Progenitor cell of endocrine pancreas (in vitro differentiated cells): ENCODE data around the gene TBC1D10B. TPM values are rescaled to one million over a fixed set of nuclear protein-coding genes. Genes with fewer than 3 reads are reported as not detected.

ENCODE experiments used
- DNase-seq: peaks from one replicate; pipeline ENCODE4 v3.0.0; 2021; ENCODE audit warnings: low spot score; ENCODE audit not compliant: unreplicated experiment
- H3K27ac Mint-ChIP-seq: 2 replicates; pipeline ENCODE4 v1.8.0; 2021; ENCODE audit warnings: mild to moderate bottlenecking, moderate library complexity, mixed read lengths
- H3K27me3 Mint-ChIP-seq: 2 replicates; pipeline ENCODE4 v1.8.0; 2021; ENCODE audit warnings: mixed read lengths
- H3K36me3 Mint-ChIP-seq: 2 replicates; pipeline ENCODE4 v1.8.0; 2022; ENCODE audit warnings: mixed read lengths; ENCODE audit not compliant: insufficient read depth
- H3K4me1 Mint-ChIP-seq: 2 replicates; pipeline ENCODE4 v1.8.0; 2021; ENCODE audit warnings: low read depth, mixed read lengths
- H3K4me3 Mint-ChIP-seq: 2 replicates; pipeline ENCODE4 v1.8.0; 2021; ENCODE audit warnings: low read depth, mild to moderate bottlenecking, moderate library complexity, mixed read lengths
- H3K9me3 Mint-ChIP-seq: 2 replicates; pipeline ENCODE4 v1.8.0; 2021; ENCODE audit warnings: low read depth, mixed read lengths
- total RNA-seq: library from RNA; stranded (reverse); gene quantifications from 2 replicates; pipeline ENCODE4 v1.2.1, GENCODE V29; 2021
- TF ChIP-seq, protein P1 (sequence below): fragments of 200-600 bp; sonication (generic); IDR thresholded peaks from one replicate; pipeline ENCODE4 v1.5.0; 2021; ENCODE audit warnings: antibody characterized with exemption, mild to moderate bottlenecking; ENCODE audit not compliant: unreplicated experiment

Gene TBC1D10B
- total RNA-seq, 1 donor from 2014 or later, result 51.8 TPM

DNA sequence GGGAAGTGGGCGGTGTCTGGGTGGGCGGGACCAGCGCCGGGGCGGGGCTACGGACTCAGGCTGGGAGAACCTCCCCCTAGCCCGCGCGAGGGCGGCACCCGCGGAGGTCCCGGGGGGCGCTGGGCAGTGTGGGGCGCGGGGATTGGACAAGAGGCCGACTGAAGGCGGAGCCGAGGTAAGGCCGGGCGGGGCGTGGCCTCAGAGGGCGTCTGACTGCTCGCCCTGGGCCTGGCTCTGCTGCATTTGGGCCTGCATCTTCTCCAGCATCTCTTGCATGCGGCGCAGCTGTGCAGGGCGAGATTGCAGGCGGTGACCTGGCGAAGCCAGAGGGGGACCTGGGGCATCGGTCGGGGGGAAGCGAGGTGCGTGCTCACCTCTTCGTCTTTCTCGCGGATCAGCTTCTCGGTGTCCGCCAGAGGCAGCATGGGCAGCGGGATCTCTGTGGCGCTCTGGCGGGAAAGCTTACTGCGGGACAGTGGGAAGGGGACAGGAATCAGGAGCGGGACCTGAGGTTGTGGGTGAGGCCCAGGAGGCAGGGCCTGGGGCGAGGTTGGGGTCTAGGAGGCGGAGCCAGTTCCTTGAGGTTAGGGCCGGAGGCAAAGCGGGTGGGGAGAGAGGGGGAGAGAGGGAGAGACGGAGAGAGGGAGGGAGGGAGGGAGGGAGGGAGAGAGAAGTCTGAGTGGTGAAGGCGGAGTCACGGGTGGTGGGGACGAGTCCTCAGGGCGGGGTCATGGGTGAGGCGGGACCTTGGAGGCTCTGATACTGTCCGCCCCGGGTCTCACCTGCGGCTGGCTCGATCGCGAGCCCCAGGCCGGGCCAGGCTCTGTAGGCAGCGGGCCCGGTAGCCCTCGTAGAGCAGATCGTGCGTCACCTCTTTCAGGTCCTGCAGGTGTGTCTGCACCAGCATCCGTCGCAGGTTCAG, 8.2 kb upstream of the TBC1D10B start:
- Mint-ChIP-seq H3K27ac (peak overlapping the region; percentile 99), H3K36me3 (peaks cover 2% of the 10 kb centered on the region), H3K27me3 (no peaks in the 10 kb centered on the region), H3K9me3 (no peaks in the 10 kb centered on the region), H3K4me1 (peaks cover 11% of the 10 kb centered on the region), H3K4me3 (peak overlapping the region; percentile 93)
- TF ChIP-seq, protein P1, sequence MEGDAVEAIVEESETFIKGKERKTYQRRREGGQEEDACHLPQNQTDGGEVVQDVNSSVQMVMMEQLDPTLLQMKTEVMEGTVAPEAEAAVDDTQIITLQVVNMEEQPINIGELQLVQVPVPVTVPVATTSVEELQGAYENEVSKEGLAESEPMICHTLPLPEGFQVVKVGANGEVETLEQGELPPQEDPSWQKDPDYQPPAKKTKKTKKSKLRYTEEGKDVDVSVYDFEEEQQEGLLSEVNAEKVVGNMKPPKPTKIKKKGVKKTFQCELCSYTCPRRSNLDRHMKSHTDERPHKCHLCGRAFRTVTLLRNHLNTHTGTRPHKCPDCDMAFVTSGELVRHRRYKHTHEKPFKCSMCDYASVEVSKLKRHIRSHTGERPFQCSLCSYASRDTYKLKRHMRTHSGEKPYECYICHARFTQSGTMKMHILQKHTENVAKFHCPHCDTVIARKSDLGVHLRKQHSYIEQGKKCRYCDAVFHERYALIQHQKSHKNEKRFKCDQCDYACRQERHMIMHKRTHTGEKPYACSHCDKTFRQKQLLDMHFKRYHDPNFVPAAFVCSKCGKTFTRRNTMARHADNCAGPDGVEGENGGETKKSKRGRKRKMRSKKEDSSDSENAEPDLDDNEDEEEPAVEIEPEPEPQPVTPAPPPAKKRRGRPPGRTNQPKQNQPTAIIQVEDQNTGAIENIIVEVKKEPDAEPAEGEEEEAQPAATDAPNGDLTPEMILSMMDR, result peak; percentile 34
- DNase-seq, result peak; percentile 99

- peaks cover 2% of the 10 kb centered on the region for H3K36me3 Mint-ChIP-seq
- peak overlapping the region; percentile 99 for H3K27ac Mint-ChIP-seq
- peak overlapping the region; percentile 93 for H3K4me3 Mint-ChIP-seq
- DNase-seq, result no peak
- TF ChIP-seq, protein P1, result no peak
- peaks cover 11% of the 10 kb centered on the region for H3K4me1 Mint-ChIP-seq
- no peaks in the 10 kb centered on the region for H3K9me3 Mint-ChIP-seq
- H3K27me3 Mint-ChIP-seq, result no peaks in the 10 kb centered on the region
These were observed 7.5 kb upstream of the TBC1D10B start for GRCh38 chr16:30377812-30378235.

DNA sequence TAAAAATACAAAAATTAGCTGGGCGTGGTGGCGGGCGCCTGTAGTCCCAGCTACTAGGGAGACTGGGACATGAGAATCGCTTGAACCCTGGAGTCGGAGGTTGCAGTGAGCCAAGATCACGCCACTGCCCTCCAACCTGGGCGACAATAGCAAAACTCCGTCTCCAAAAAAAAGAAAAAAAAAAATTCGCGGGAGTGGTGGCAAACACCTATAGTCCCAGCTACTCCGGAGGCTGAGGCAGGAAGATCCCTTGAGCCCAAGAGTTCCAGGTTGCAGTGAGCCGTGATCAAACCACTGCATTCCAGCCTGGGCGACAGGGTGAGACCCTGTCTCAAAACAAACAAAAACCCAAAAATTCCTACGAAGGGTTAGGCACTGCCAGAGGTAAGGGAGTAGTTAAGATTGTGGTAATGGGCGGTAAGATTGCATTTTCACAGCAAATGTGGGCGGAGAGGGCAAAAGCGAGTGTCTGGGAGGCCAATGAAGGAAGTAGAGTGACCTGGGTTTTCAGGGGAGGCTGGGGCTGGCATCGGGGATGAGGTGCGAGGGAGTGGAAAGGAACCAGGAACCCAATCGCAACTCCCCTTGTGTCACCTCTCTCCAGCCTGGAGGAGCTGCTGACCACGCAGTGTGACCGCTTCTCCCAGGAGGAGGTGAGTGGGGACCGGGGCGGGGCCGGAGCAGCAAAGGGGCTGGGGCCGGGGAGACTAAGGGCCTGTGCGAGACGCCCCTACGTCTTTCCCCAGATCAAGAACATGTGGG, 6.9 kb upstream of the TBC1D10B start:
- peak; percentile 76 for DNase-seq
- Mint-ChIP-seq H3K4me1 (peaks cover 11% of the 10 kb centered on the region), H3K36me3 (peaks cover 2% of the 10 kb centered on the region), H3K9me3 (no peaks in the 10 kb centered on the region), H3K27ac (peak overlapping the region; percentile 99), H3K27me3 (no peaks in the 10 kb centered on the region), H3K4me3 (peak overlapping the region; percentile 93)
- TF ChIP-seq, protein P1, result no peak

- H3K4me1 Mint-ChIP-seq, result peaks cover 15% of the 10 kb centered on the region
- H3K9me3 Mint-ChIP-seq, result no peaks in the 10 kb centered on the region
- TF ChIP-seq, protein P1, result no peak
- no peak for DNase-seq
- no peaks in the 10 kb centered on the region for H3K27me3 Mint-ChIP-seq
- peak overlapping the region; percentile 99 for H3K27ac Mint-ChIP-seq
- H3K36me3 Mint-ChIP-seq, result peaks cover 2% of the 10 kb centered on the region
- no peak overlapping the region for H3K4me3 Mint-ChIP-seq
These were observed 6.2 kb upstream of the TBC1D10B start for GRCh38 chr16:30376461-30376902.

DNA sequence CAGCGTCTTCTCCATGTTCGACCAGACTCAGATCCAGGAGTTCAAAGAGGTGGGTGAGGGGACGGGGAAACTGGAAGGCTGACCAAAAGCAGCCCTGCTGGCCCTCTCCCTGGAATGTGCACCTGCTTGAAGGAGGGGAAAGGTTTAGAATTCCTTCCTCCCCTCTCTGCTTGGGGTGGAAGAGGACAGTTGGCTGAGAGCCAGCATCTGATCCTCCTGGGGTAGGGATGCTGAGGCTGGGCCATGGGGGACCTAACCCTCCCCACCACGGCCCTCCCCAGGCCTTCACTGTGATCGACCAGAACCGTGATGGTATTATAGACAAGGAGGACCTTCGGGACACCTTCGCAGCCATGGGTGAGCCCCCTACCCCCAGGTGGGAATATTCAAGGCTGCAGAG, 5.6 kb upstream of the TBC1D10B start:
- H3K36me3 Mint-ChIP-seq, result peaks cover 2% of the 10 kb centered on the region
- no peak overlapping the region for H3K4me3 Mint-ChIP-seq
- peaks cover 21% of the 10 kb centered on the region for H3K4me1 Mint-ChIP-seq
- no peaks in the 10 kb centered on the region for H3K27me3 Mint-ChIP-seq
- no peaks in the 10 kb centered on the region for H3K9me3 Mint-ChIP-seq
- no peak for DNase-seq
- TF ChIP-seq, protein P1, result no peak
- peak overlapping the region; percentile 52 for H3K27ac Mint-ChIP-seq
